SK-N-SH (cell line): Measurements from ENCODE around the gene TWF2. TPM values are rescaled to one million over a fixed set of nuclear protein-coding genes. Genes with fewer than 3 reads are reported as not detected.
A peak's percentile ranks its signal among the peaks of the same experiment; 100 is the strongest.

Experiments used
- CTCF ChIA-PET: fragments of 300-600, 350-600 bp; formaldehyde crosslinking; extraction: SDS; loops from one replicate; lab custom pipeline; 2021; lab: Yijun Ruan, JAX
- POLR2A ChIA-PET: fragments of 350-600 bp; sonication (Branson Sonifier 250); formaldehyde crosslinking; extraction: SDS; loops from one replicate; lab custom pipeline; 2020; ENCODE audit warnings: antibody characterized with exemption, inconsistent platforms; lab: Yijun Ruan, JAX
- DNase-seq: peaks from one replicate; pipeline ENCODE4 v3.0.0; 2012
- H2AFZ ChIP-seq: fragments of 200-600 bp; sonication (generic); 2 replicates; pipeline ENCODE4 v1.8.1; 2016; ENCODE audit warnings: antibody characterized with exemption, mild to moderate bottlenecking, low read depth
- H3F3A ChIP-seq: fragments of 200-600 bp; sonication (generic); replicated peaks from 2 replicates; pipeline ENCODE3; 2016; ENCODE audit warnings: antibody characterized with exemption, mild to moderate bottlenecking; ENCODE audit not compliant: insufficient read depth
- H3K27ac ChIP-seq, 2 experiments: fragments of 200-500 bp in 1 of 2; fragments of 200-600 bp in 1 of 2; sonication (Bioruptor generic) in 1 of 2; sonication (generic), shearing (Covaris generic) in 1 of 2; 2 replicates each; pipeline versions ENCODE4 v1.5.1 to v1.6.1; 2014 to 2016; ENCODE audit warnings: low read depth in 2 of 2, inconsistent platforms in 1 of 2, low read length in 1 of 2, mild to moderate bottlenecking in 1 of 2, mixed read lengths in 1 of 2
- H3K27me3 ChIP-seq: fragments of 200-600 bp; sonication (generic), shearing (Covaris generic); 2 replicates; pipeline ENCODE4 v1.6.1; 2016; ENCODE audit warnings: mixed run types; ENCODE audit not compliant: insufficient read depth
- H3K36me3 ChIP-seq, 2 experiments: fragments of 200-500 bp in 1 of 2; fragments of 200-600 bp in 1 of 2; sonication (Bioruptor generic) in 1 of 2; sonication (generic) in 1 of 2; replicated peaks in 1 of 2; 2 replicates each; pipeline versions ENCODE3 to v1.5.1; 2014 to 2016; ENCODE audit warnings: low read length in 1 of 2, mild to moderate bottlenecking in 1 of 2; ENCODE audit not compliant: insufficient read depth in 2 of 2, control insufficient read depth in 1 of 2
- H3K4me1 ChIP-seq, 2 experiments: fragments of 200-500 bp in 1 of 2; fragments of 200-600 bp in 1 of 2; sonication (Bioruptor generic) in 1 of 2; sonication (generic), shearing (Covaris generic) in 1 of 2; 2 replicates each; pipeline versions ENCODE4 v1.5.1 to v1.6.1; 2014 to 2016; ENCODE audit warnings: low read depth in 1 of 2, low read length in 1 of 2, mixed run types in 1 of 2; ENCODE audit not compliant: insufficient read depth in 2 of 2, control insufficient read depth in 1 of 2
- H3K4me2 ChIP-seq: fragments of 200-600 bp; sonication (generic), shearing (Covaris generic); 2 replicates; pipeline ENCODE4 v1.6.1; 2017; ENCODE audit warnings: mixed run types
- H3K4me3 ChIP-seq, 2 experiments: fragments of 200-500 bp in 1 of 2; fragments of 200-600 bp in 1 of 2; sonication (Bioruptor generic) in 1 of 2; sonication (generic), shearing (Covaris generic) in 1 of 2; 2 replicates each; pipeline versions ENCODE4 v1.5.1 to v1.8.1; 2014 to 2016; ENCODE audit warnings: low read depth in 2 of 2, inconsistent platforms in 1 of 2, low read length in 1 of 2, mild to moderate bottlenecking in 1 of 2, mixed read lengths in 1 of 2, moderate library complexity in 1 of 2
- H3K79me2 ChIP-seq: fragments of 200-600 bp; sonication (generic); 2 replicates; pipeline ENCODE4 v1.8.1; 2017; ENCODE audit warnings: mild to moderate bottlenecking; ENCODE audit not compliant: insufficient read depth
- H3K9ac ChIP-seq: fragments of 200-600 bp; sonication (generic); 2 replicates; pipeline ENCODE4 v1.6.1; 2017; ENCODE audit warnings: mixed run types
- H3K9me2 ChIP-seq: fragments of 200-600 bp; sonication (generic); 2 replicates; pipeline ENCODE4 v1.6.1; 2017; ENCODE audit warnings: mixed run types
- H3K9me3 ChIP-seq: fragments of 200-600 bp; sonication (generic); 2 replicates; pipeline ENCODE4 v1.6.1; 2017; ENCODE audit warnings: mixed run types, mild to moderate bottlenecking, moderate library complexity
- H4K20me1 ChIP-seq: fragments of 200-600 bp; sonication (generic); 2 replicates; pipeline ENCODE4 v1.6.1; 2017; ENCODE audit warnings: mild to moderate bottlenecking, mixed run types; ENCODE audit not compliant: insufficient read depth
- CTCF ChIP-seq: fragments of 200-600 bp; sonication (generic); IDR thresholded peaks from 2 replicates; pipeline ENCODE4 v1.6.1; 2017; ENCODE audit warnings: antibody characterized with exemption, mild to moderate bottlenecking, moderate library complexity
- ELF1 ChIP-seq: IDR thresholded peaks from 2 replicates; pipeline ENCODE4 v1.4.0; 2012
- EP300 ChIP-seq, 2 experiments: IDR thresholded peaks; 2 replicates each; pipeline versions ENCODE4 v1.4.0 to v1.6.1; 2012; ENCODE audit warnings: borderline replicate concordance in 1 of 2, low read depth in 1 of 2, low read length in 1 of 2
- FOSL2 ChIP-seq: IDR thresholded peaks from 2 replicates; pipeline ENCODE4 v1.4.0; 2012; ENCODE audit warnings: low read depth, mild to moderate bottlenecking, moderate library complexity, borderline replicate concordance
- GABPA ChIP-seq: IDR thresholded peaks from 2 replicates; pipeline ENCODE4 v1.4.0; 2012; ENCODE audit warnings: low read depth, mild to moderate bottlenecking
- GATA2 ChIP-seq: sonication (generic); formaldehyde crosslinking; IDR thresholded peaks from 2 replicates; pipeline ENCODE4 v1.5.0; 2020; ENCODE audit warnings: mild to moderate bottlenecking, missing genetic modification reagents
- JUND ChIP-seq: IDR thresholded peaks from 2 replicates; pipeline ENCODE4 v1.4.0; 2012
- MXI1 ChIP-seq: IDR thresholded peaks from 2 replicates; pipeline ENCODE4 v1.6.1; 2012; ENCODE audit warnings: mild to moderate bottlenecking, low read depth, low read length, improper control_type of control experiment
- NFIC ChIP-seq: IDR thresholded peaks from 2 replicates; pipeline ENCODE4 v1.4.0; 2012; ENCODE audit warnings: borderline replicate concordance
- NRF1 ChIP-seq: IDR thresholded peaks from 2 replicates; pipeline ENCODE4 v1.6.1; 2012; ENCODE audit warnings: low read depth, mild to moderate bottlenecking, low read length
- POLR2AphosphoS5 ChIP-seq: IDR thresholded peaks from 2 replicates; pipeline ENCODE4 v1.6.1; 2012; ENCODE audit warnings: low read depth, low read length
- RAD21 ChIP-seq: IDR thresholded peaks from 2 replicates; pipeline ENCODE4 v1.6.1; 2012; ENCODE audit warnings: mild to moderate bottlenecking, low read length
- SMC3 ChIP-seq: IDR thresholded peaks from 2 replicates; pipeline ENCODE4 v1.6.1; 2012; ENCODE audit warnings: low read depth, low read length, improper control_type of control experiment
- TAF1 ChIP-seq: IDR thresholded peaks from 2 replicates; pipeline ENCODE4 v1.6.1; 2012; ENCODE audit warnings: low read depth, mild to moderate bottlenecking, low read length, moderate library complexity, borderline replicate concordance
- YY1 ChIP-seq: IDR thresholded peaks from 2 replicates; pipeline ENCODE4 v1.4.0; 2012; ENCODE audit warnings: low read depth, mild to moderate bottlenecking
- WGBS: methylation state at CpG from one replicate; pipeline ENCODE4 v1.1.6; 2017; ENCODE audit warnings: low lambda C conversion rate; 5-methylcytosine and 5-hydroxymethylcytosine counted together
- polyA plus RNA-seq, 3 experiments: library from polyadenylated mRNA; depleted of rRNA; stranded (reverse); fragments of >200 nt; gene quantifications; 2 replicates each; pipeline ENCODE4 v1.2.3, GENCODE V29; 2012
- TF ChIP-seq, protein P1 (sequence below): fragments of 150-350 bp; IDR thresholded peaks from 2 replicates; pipeline ENCODE4 v1.6.1; 2017; ENCODE audit warnings: antibody characterized with exemption, low read length, low read depth, borderline replicate concordance
- TF ChIP-seq, protein P2 (sequence below): IDR thresholded peaks from 2 replicates; pipeline ENCODE4 v1.4.0; 2012; ENCODE audit warnings: low read depth, borderline replicate concordance
- TF ChIP-seq, protein P3 (sequence below): IDR thresholded peaks from 2 replicates; pipeline ENCODE4 v1.4.0; 2012; ENCODE audit warnings: low read depth, borderline replicate concordance
- TF ChIP-seq, protein P4 (sequence below): IDR thresholded peaks from 2 replicates; pipeline ENCODE4 v1.4.0; 2012; ENCODE audit warnings: low read depth

TWF2 gene
- polyA plus RNA-seq, 1 of the 3 experiments (the other 2 are of a cell fraction), result 188 TPM

DNA sequence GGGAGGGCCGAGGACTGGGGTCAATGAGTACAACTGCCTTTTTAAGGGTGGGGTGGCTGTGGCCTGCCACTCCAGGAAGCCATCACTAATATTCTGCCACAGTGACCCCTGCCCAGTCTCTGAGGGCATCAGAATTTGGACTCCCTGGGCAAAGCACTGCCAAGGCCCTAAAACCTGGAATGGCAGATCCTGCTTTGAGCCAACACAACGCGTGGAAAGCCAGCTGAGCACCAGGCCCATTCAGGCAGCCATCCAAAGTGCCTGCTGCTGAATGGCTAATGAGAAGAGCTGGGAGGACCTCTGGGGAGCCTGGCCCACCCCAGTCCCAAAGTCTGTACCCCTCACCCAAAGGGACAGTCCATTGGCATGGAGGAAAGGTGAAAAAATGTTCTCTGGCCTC, 5.0 kb downstream of the TWF2 start:
- Histone ChIP-seq H3F3A (peaks cover 10% of the 10 kb centered on the region), H3K36me3 (peaks cover 16 to 35% of the 10 kb centered on the region in 2 experiments), H3K4me3 (no peak overlapping the region), H3K4me1 (peaks cover 8 to 34% of the 10 kb centered on the region in 2 experiments; a peak in 3 of 4 replicates), H4K20me1 (peaks cover 23% of the 10 kb centered on the region), H3K9ac (no peak overlapping the region), H3K79me2 (peaks cover 72% of the 10 kb centered on the region), H3K27ac (no peak overlapping the region; a peak in 1 of 4 replicates), H3K4me2 (no peak overlapping the region), H2AFZ (no peak overlapping the region), H3K27me3 (no peaks in the 10 kb centered on the region), H3K9me2 (no peaks in the 10 kb centered on the region), H3K9me3 (no peaks in the 10 kb centered on the region)
- ChIA-PET CTCF (interaction anchor here (0.9 to 11.8 kb wide), 6 partner anchors 14 to 230 kb away, joined by 3 to 257 read pairs (median 10); partner anchors contain the start of genes TLR9 and WDR82), POLR2A (interaction anchor here (1.1 kb wide), 1 partner anchor 46 kb away, joined by 4 read pairs; no protein-coding TSS in a partner anchor)
- TF ChIP-seq ELF1 (no peak), GATA2 (CRISPR knock-in tag) (no peak), NRF1 (no peak), YY1 (no peak), FOSL2 (no peak), CTCF (no peak), NFIC (no peak), EP300 (IDR thresholded peaks at IDR 0.05; ENCODE audit: borderline replicate concordance in 1 of 2, low read depth in 1 of 2, low read length in 1 of 2) (no peak), GABPA (no peak)
- TF ChIP-seq, protein P1, sequence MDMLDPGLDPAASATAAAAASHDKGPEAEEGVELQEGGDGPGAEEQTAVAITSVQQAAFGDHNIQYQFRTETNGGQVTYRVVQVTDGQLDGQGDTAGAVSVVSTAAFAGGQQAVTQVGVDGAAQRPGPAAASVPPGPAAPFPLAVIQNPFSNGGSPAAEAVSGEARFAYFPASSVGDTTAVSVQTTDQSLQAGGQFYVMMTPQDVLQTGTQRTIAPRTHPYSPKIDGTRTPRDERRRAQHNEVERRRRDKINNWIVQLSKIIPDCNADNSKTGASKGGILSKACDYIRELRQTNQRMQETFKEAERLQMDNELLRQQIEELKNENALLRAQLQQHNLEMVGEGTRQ, result no peak
- TF ChIP-seq, protein P2, sequence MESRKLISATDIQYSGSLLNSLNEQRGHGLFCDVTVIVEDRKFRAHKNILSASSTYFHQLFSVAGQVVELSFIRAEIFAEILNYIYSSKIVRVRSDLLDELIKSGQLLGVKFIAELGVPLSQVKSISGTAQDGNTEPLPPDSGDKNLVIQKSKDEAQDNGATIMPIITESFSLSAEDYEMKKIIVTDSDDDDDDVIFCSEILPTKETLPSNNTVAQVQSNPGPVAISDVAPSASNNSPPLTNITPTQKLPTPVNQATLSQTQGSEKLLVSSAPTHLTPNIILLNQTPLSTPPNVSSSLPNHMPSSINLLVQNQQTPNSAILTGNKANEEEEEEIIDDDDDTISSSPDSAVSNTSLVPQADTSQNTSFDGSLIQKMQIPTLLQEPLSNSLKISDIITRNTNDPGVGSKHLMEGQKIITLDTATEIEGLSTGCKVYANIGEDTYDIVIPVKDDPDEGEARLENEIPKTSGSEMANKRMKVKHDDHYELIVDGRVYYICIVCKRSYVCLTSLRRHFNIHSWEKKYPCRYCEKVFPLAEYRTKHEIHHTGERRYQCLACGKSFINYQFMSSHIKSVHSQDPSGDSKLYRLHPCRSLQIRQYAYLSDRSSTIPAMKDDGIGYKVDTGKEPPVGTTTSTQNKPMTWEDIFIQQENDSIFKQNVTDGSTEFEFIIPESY, result no peak
- 100% methylated on average over 3 of the region's 3 CpGs for WGBS
- DNase-seq, result no peak

- Histone ChIP-seq H3K9ac (no peak overlapping the region), H4K20me1 (peaks cover 23% of the 10 kb centered on the region), H3K9me3 (no peaks in the 10 kb centered on the region), H3K9me2 (no peaks in the 10 kb centered on the region), H3K27ac (peak overlapping the region in 1 of 2 experiments; percentile 51; a peak in 1 of 4 replicates), H3K27me3 (no peaks in the 10 kb centered on the region), H3F3A (peaks cover 9% of the 10 kb centered on the region), H3K4me2 (no peak overlapping the region), H3K79me2 (peaks cover 63% of the 10 kb centered on the region), H3K4me3 (no peak overlapping the region), H2AFZ (no peak overlapping the region), H3K36me3 (peaks cover 16 to 42% of the 10 kb centered on the region in 2 experiments), H3K4me1 (peaks cover 8 to 30% of the 10 kb centered on the region in 2 experiments; a peak in 3 of 4 replicates)
- ChIA-PET POLR2A (no interaction called here), CTCF (interaction anchor here (1.2 to 11.8 kb wide), 9 partner anchors 10 to 114 kb away, joined by 3 to 257 read pairs (median 5); partner anchors contain the start of genes TLR9 and WDR82)
- 92% methylated on average over 2 of the region's 5 CpGs for WGBS
- DNase-seq, result no peak
- TF ChIP-seq TAF1 (no peak), GABPA (no peak), JUND (no peak), RAD21 (no peak), SMC3 (no peak), POLR2AphosphoS5 (no peak), MXI1 (no peak), GATA2 (CRISPR knock-in tag) (no peak)
- TF ChIP-seq, protein P2, result no peak
- TF ChIP-seq, protein P3, sequence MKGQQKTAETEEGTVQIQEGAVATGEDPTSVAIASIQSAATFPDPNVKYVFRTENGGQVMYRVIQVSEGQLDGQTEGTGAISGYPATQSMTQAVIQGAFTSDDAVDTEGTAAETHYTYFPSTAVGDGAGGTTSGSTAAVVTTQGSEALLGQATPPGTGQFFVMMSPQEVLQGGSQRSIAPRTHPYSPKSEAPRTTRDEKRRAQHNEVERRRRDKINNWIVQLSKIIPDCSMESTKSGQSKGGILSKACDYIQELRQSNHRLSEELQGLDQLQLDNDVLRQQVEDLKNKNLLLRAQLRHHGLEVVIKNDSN, result no peak
- TF ChIP-seq, protein P4, sequence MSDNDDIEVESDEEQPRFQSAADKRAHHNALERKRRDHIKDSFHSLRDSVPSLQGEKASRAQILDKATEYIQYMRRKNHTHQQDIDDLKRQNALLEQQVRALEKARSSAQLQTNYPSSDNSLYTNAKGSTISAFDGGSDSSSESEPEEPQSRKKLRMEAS, result no peak
Observed at GRCh38 chr3:52233108-52233591, 5.8 kb downstream of the TWF2 start.
